NB4 (cell line): Measurements from ENCODE around the gene PRR5L.

Experiments
- POLR2A ChIP-seq: IDR thresholded peaks from 2 replicates; pipeline ENCODE4 v1.6.1; 2011; ENCODE audit warnings: mild to moderate bottlenecking; ENCODE audit not compliant: insufficient read length; ENCODE audit errors: extremely low read depth
- TF ChIP-seq, protein P1 (sequence below): IDR thresholded peaks from 2 replicates; pipeline ENCODE4 v1.6.1; 2011; ENCODE audit warnings: low read depth, low read length

DNA sequence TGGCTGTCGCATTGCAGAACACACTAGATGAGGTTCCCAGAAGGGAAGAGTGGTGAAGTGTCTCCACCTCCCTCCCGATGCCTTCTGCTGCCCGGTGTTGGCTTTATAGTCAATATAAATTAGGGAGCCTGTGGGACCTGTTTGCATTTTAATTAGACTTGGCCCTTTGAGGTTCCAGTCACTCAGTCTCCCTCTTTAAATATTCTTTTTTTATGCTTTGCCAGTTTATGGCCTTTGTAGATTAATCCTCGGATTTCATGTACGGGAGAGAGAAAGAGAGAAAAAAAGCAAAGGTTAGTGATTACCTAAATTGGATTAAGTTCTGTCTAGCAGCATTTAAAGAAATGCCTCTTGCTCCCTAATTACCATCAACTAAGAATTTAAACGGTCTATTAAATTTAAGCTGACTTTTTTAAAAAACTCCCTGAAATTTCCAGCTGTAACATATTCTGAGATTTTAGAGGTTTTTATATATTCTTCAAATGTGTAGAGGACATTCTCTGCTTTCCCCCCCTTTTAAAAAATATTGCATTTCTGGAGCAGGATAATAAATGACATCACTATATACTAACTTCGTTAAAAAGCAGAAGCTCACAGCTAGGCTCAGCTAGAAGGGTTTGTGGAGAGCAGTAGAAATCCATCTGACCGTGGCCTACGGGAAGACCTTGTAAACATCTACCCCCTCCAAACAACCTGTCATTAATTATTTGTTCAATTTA, 84.4 kb downstream of the PRR5L start:
- TF ChIP-seq, protein P1, sequence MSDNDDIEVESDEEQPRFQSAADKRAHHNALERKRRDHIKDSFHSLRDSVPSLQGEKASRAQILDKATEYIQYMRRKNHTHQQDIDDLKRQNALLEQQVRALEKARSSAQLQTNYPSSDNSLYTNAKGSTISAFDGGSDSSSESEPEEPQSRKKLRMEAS, result no peak
- no peak for TF ChIP-seq POLR2A
